Stomach (tissue), 4 donors: ENCODE results near the gene ABI3BP.

Source experiments
- POLR2AphosphoS5 ChIP-seq, 3 donors: sonication (generic); formaldehyde crosslinking; IDR thresholded peaks; one replicate each; pipeline ENCODE4 v1.6.1; 2016; ENCODE audit warnings: antibody characterized with exemption in 3 of 3
- TF ChIP-seq, protein P1 (sequence below), 7 experiments: fragments of 450-650 bp in 4 of 7; fragments of 200-600 bp in 3 of 7; sonication (generic) in 3 of 7; IDR thresholded peaks; one replicate each; pipeline ENCODE4 v1.5.1; 2016 to 2019; ENCODE audit warnings: antibody characterized with exemption in 7 of 7, control low read depth in 2 of 7, mild to moderate bottlenecking in 1 of 7

DNA sequence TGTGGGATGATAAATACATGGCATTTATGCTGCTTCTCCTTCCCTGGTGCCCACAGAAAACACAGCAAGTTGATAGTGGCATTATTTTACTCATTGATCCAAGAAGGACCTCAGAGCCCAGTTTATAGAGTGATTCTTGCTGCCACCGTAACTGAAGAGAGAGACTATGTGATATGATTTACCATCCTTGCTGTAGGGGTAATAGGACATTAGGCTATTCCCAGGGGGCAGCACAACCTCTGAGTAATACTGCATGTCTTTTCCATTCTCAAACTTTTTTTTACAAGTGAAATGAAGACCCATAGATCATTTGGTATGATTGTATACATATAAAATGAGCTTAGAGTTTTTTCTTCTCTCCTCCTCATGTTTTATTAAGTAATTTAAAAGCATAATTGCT lies 136.4 kb downstream of the ABI3BP start:
- TF ChIP-seq, protein P1, sequence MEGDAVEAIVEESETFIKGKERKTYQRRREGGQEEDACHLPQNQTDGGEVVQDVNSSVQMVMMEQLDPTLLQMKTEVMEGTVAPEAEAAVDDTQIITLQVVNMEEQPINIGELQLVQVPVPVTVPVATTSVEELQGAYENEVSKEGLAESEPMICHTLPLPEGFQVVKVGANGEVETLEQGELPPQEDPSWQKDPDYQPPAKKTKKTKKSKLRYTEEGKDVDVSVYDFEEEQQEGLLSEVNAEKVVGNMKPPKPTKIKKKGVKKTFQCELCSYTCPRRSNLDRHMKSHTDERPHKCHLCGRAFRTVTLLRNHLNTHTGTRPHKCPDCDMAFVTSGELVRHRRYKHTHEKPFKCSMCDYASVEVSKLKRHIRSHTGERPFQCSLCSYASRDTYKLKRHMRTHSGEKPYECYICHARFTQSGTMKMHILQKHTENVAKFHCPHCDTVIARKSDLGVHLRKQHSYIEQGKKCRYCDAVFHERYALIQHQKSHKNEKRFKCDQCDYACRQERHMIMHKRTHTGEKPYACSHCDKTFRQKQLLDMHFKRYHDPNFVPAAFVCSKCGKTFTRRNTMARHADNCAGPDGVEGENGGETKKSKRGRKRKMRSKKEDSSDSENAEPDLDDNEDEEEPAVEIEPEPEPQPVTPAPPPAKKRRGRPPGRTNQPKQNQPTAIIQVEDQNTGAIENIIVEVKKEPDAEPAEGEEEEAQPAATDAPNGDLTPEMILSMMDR (IDR thresholded peaks at IDR 0.05) = no peak
- no peak for TF ChIP-seq POLR2AphosphoS5 (IDR thresholded peaks at IDR 0.05)
